GM10847 (cell line): Measurements from ENCODE around the gene GALNT18.

Source experiments
- POLR2A ChIP-seq: IDR thresholded peaks from 2 replicates; pipeline ENCODE4 v1.6.1; 2011; ENCODE audit not compliant: insufficient read length; ENCODE audit errors: extremely low read depth

GALNT18 gene

GRCh38 chr11:11569936-11570491 lies 51.8 kb downstream of the GALNT18 start:
- TF ChIP-seq POLR2A: no peak

GRCh38 chr11:11568651-11569229 lies 53.1 kb downstream of the GALNT18 start:
- no peak for TF ChIP-seq POLR2A

GRCh38 chr11:11567936-11568650 lies 53.7 kb downstream of the GALNT18 start:
- no peak for TF ChIP-seq POLR2A

GRCh38 chr11:11565636-11566035 lies 56.2 kb downstream of the GALNT18 start:
- TF ChIP-seq POLR2A: no peak

GRCh38 chr11:11563200-11563975 lies 58.4 kb downstream of the GALNT18 start:
- no peak for TF ChIP-seq POLR2A

GRCh38 chr11:11561991-11562390 lies 59.8 kb downstream of the GALNT18 start:
- no peak for TF ChIP-seq POLR2A

- TF ChIP-seq POLR2A: no peak
Observed at GRCh38 chr11:11558826-11559225, 63.0 kb downstream of the GALNT18 start.

- no peak for TF ChIP-seq POLR2A
Observed at GRCh38 chr11:11558396-11558795, 63.4 kb downstream of the GALNT18 start.

GRCh38 chr11:11555208-11555607 lies 66.6 kb downstream of the GALNT18 start:
- no peak for TF ChIP-seq POLR2A

- no peak for TF ChIP-seq POLR2A
Observed at GRCh38 chr11:11553573-11553972, 68.2 kb downstream of the GALNT18 start.

- TF ChIP-seq POLR2A: no peak
Observed at GRCh38 chr11:11552529-11553087, 69.2 kb downstream of the GALNT18 start.

GRCh38 chr11:11550534-11550933 lies 71.3 kb downstream of the GALNT18 start:
- no peak for TF ChIP-seq POLR2A

- TF ChIP-seq POLR2A: no peak
Observed at GRCh38 chr11:11545285-11546275, 76.2 kb downstream of the GALNT18 start.

GRCh38 chr11:11543656-11544055 lies 78.1 kb downstream of the GALNT18 start:
- no peak for TF ChIP-seq POLR2A

- TF ChIP-seq POLR2A: no peak
Observed at GRCh38 chr11:11540157-11540556, 81.6 kb downstream of the GALNT18 start.
